ENCODE results near the gene TPRKB. TPM values are rescaled to one million over a fixed set of nuclear protein-coding genes. Genes with fewer than 3 reads are reported as not detected.
A peak's percentile ranks its signal among the peaks of the same experiment; 100 is the strongest.
"Not testable (repeated sequence)": the region's sequence is repeated elsewhere in the genome, so short reads cannot be mapped to it uniquely, and the experiment has no call there.

Gene TPRKB
- total RNA-seq, result 10 to 100 TPM; 32.9 TPM

GRCh38 chr2:73736855-73737779 lies at the start of gene TPRKB:
TSS of gene TPRKB (minus strand) at chr2:73737345. CDS start at chr2:73734569, 2,776 bp downstream.
- peaks cover 20% of the 10 kb centered on the region for H3K4me1 Mint-ChIP-seq
- peak; percentile 98 for DNase-seq
- no peaks in the 10 kb centered on the region for H3K27me3 Mint-ChIP-seq
- H3K9me3 Mint-ChIP-seq, result peaks cover 3% of the 10 kb centered on the region
- CTCF ChIA-PET, result interaction anchor here (0.5 to 2.0 kb wide), 10 partner anchors 10 to 794 kb away, joined by 3 to 7 read pairs (median 3); partner anchors contain the start of gene STAMBP
- H3K4me3 Mint-ChIP-seq, result peak within 1 kb of the TSS; percentile 97
- POLR2A ChIA-PET, result interaction anchor here (0.8 to 2.3 kb wide), 19 partner anchors 8 to 793 kb away, joined by 3 to 17 read pairs (median 4); partner anchors contain the start of genes ALMS1, AUP1, CCT7 and DGUOK
- H3K27ac Mint-ChIP-seq, result peak within 1 kb of the TSS; percentile 91
- H3K36me3 Mint-ChIP-seq (ENCODE audit: low read depth), result peaks cover 40% of the 10 kb centered on the region

DNA sequence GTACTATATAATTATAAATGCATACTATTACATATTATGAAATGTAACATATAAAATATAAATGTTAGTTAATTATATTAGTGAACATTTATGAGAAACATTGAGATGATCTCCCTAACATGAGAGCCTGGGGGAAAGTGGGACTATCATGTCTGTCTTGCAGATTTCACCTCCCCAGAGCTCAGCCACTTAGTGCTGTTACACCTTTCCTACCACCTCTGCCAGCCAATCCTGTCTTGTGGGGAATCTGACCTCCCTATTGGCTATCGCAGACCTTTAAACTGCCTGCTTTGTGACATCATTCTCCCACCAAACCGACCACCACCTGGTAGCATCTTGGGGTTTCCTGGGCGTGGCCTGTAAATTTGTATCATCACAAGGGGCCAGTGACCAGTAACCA lies 46.7 kb upstream of the TPRKB start, which contains the start of gene C2orf78:
Gene C2orf78, plus strand, starts transcription at position 301 of the 400 bp plus-strand sequence. CDS start 127 bp downstream, outside the sequence.
- H3K27ac Mint-ChIP-seq; H3K27me3 Mint-ChIP-seq; H3K36me3 Mint-ChIP-seq (ENCODE audit: low read depth); CTCF ChIA-PET; POLR2A ChIA-PET; H3K4me1 Mint-ChIP-seq; DNase-seq; H3K9me3 Mint-ChIP-seq; H3K4me3 Mint-ChIP-seq: not testable (repeated sequence)

DNA sequence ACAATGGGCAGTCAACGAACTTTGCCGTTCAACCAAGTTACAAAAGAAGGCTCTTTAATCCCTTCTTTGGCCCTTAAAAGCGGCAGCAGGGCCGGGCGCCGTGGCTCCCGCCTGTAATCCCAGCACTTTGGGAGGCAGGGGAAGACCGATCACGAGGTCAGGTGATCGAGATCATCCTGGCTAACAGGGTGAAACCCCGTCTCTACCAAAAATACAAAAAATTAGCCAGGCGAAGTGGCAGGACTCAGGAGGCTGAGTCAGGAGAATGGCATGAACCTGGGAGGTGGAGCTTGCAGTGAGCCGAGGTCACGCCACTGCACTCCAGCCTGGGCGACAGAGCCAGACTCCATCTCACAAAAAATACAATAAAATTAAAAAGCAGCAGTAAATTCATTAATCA lies 46.3 kb upstream of the TPRKB start:
- H3K27ac Mint-ChIP-seq; H3K36me3 Mint-ChIP-seq (ENCODE audit: low read depth); DNase-seq; H3K4me3 Mint-ChIP-seq; H3K27me3 Mint-ChIP-seq; CTCF ChIA-PET; H3K4me1 Mint-ChIP-seq; POLR2A ChIA-PET; H3K9me3 Mint-ChIP-seq: not testable (repeated sequence)

DNA sequence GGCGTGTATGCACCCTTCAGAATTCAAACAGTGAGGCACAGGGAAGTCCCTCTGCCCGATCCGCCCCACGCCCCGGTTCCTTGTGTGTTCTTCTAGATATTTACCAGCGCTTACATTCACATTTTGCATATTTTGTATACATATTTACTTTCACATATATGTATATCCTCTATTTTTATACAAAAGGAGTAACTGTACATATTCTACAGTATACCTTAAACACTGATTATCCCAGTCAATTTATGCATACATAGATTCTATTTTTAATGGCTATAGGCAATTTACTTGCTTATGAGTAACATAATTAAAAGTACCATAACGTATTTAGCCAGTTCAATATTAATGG lies 43.1 kb upstream of the TPRKB start:
- Mint-ChIP-seq H3K4me3 (peak overlapping the region; percentile 94), H3K36me3 (ENCODE audit: low read depth) (peaks cover 24% of the 10 kb centered on the region), H3K27ac (peak overlapping the region; percentile 92), H3K4me1 (peaks cover 26% of the 10 kb centered on the region), H3K9me3 (no peaks in the 10 kb centered on the region), H3K27me3 (no peaks in the 10 kb centered on the region)
- DNase-seq, result no peak
- CTCF ChIA-PET, result interaction anchor here (0.9 to 1.5 kb wide), 7 partner anchors 8 to 398 kb away, joined by 3 to 6 read pairs (median 4); partner anchors contain the start of gene MOB1A
- POLR2A ChIA-PET, result interaction anchor here (0.7 to 1.1 kb wide), 2 partner anchors 43 to 48 kb away, joined by 3 to 9 read pairs; partner anchors contain the start of genes STAMBP and TPRKB

DNA sequence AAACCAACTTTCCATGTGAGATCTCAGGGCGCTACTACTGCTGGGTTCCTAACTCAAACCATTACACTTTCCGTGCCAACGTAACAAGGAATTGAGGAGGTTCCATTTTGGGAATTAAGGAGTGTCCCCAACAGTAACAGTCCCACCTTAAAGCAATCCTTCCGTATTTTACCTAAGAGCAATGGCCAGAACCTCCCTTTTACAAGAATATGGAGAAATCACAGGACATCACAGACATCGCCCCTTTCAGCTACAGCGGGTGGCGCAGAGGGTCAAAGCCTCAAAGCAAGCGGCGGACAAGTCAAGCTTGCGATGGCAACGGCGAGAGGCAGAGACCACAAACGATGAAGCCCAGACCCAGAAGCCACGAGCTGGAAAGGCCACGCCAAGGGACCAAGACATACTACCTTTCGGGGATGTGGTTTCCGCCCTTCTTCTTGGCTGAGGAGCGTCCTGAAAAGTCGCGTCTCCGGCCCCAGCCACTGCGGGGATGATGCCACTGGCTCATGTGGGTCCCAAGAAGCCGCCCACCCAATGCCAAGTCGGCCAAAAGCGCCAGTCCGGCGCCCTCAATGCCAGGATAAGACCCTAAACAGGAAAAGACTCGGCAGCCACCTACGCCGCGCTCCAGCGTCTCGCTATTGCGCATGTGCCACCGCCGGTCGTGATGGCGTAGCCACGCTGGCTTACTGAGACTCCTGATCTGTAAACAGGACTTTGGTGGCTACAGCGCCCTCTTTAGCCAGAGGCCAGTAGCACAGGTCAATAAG lies 42.5 kb upstream of the TPRKB start, which contains the start of gene DUSP11:
Gene DUSP11, minus strand, starts transcription at position 637 of the 770 bp plus-strand sequence. Its CDS starts 129 bp downstream, at position 508.
- POLR2A ChIA-PET, result interaction anchor here (0.7 to 1.1 kb wide), 2 partner anchors 43 to 49 kb away, joined by 3 to 9 read pairs; partner anchors contain the start of genes STAMBP and TPRKB
- peak within 1 kb of the TSS; percentile 94 for H3K4me3 Mint-ChIP-seq
- no peaks in the 10 kb centered on the region for H3K9me3 Mint-ChIP-seq
- H3K27ac Mint-ChIP-seq, result peak within 1 kb of the TSS; percentile 92
- peak; percentile 97 for DNase-seq
- peaks cover 26% of the 10 kb centered on the region for H3K4me1 Mint-ChIP-seq
- peaks cover 29% of the 10 kb centered on the region for H3K36me3 Mint-ChIP-seq (ENCODE audit: low read depth)
- H3K27me3 Mint-ChIP-seq, result no peaks in the 10 kb centered on the region
- CTCF ChIA-PET, result interaction anchor here (0.9 to 1.1 kb wide), 3 partner anchors 15 to 399 kb away, joined by 4 to 5 read pairs (median 4); partner anchors contain the start of gene MOB1A

DNA sequence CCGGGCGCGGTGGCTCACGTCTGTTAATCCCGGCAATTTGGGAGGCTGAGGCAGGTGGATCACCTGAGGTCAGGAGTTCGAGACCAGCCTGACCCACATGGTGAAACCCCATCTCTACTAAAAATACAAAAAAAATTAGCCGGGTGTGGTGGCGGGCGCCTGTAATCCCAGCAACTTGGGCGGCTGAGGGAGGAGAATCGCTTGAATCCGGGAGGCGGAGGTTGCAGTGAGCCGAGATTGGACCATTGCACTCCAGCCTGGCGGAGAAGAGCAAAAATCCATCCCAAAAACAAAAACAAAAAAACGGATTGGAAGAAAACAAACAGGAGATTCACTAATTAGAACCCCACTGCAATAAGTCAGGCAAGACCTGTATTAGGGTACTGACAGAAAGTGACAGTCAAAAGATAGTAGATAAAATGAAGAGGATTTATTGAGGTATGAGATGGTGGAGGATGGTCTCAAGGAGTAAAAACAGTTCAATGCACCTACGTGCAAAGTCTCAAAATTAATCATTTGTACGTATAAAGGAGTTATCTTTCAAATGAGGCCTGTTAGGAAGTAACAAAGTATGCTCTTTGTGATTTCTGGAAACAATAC lies 41.8 kb upstream of the TPRKB start:
- POLR2A ChIA-PET, result interaction anchor here (1.1 kb wide), 1 partner anchor 42 kb away, joined by 9 read pairs; the partner anchor contains the start of gene TPRKB
- peak overlapping the region; percentile 92 for H3K27ac Mint-ChIP-seq

GRCh38 chr2:73776869-73777519 lies 39.8 kb upstream of the TPRKB start:
- Mint-ChIP-seq H3K27ac (no peak overlapping the region), H3K36me3 (ENCODE audit: low read depth) (peaks cover 52% of the 10 kb centered on the region), H3K4me1 (peaks cover 31% of the 10 kb centered on the region), H3K4me3 (no peak overlapping the region), H3K27me3 (no peaks in the 10 kb centered on the region), H3K9me3 (no peaks in the 10 kb centered on the region)
- DNase-seq, result no peak
- ChIA-PET CTCF (no interaction called here), POLR2A (no interaction called here)

More for the DNA sequence above, 41.8 kb upstream of the TPRKB start:
- DNase-seq, H3K27me3 Mint-ChIP-seq, H3K9me3 Mint-ChIP-seq: not testable (repeated sequence)
- Mint-ChIP-seq H3K36me3 (ENCODE audit: low read depth) (peaks cover 35% of the 10 kb centered on the region), H3K4me3 (peak overlapping the region; percentile 94), H3K4me1 (peaks cover 30% of the 10 kb centered on the region)
- CTCF ChIA-PET, result interaction anchor here (0.9 to 1.1 kb wide), 3 partner anchors 15 to 399 kb away, joined by 4 to 5 read pairs (median 4); partner anchors contain the start of gene MOB1A

- Mint-ChIP-seq H3K4me3 (no peak overlapping the region), H3K27me3 (no peaks in the 10 kb centered on the region), H3K9me3 (no peaks in the 10 kb centered on the region), H3K36me3 (ENCODE audit: low read depth) (peaks cover 54% of the 10 kb centered on the region), H3K27ac (no peak overlapping the region), H3K4me1 (peaks cover 31% of the 10 kb centered on the region)
- DNase-seq, result no peak
- POLR2A ChIA-PET, result no interaction called here
- CTCF ChIA-PET, result interaction anchor here (0.7 to 1.4 kb wide), 3 partner anchors 51 to 576 kb away, joined by 3 read pairs; no protein-coding TSS in a partner anchor
Observed at GRCh38 chr2:73776381-73776780, 39.2 kb upstream of the TPRKB start.

GRCh38 chr2:73772819-73773218 lies 35.7 kb upstream of the TPRKB start:
- Mint-ChIP-seq H3K4me3 (no peak overlapping the region), H3K36me3 (ENCODE audit: low read depth) (peaks cover 73% of the 10 kb centered on the region), H3K27me3 (no peaks in the 10 kb centered on the region), H3K4me1 (peaks cover 22% of the 10 kb centered on the region), H3K27ac (no peak overlapping the region), H3K9me3 (no peaks in the 10 kb centered on the region)
- ChIA-PET CTCF (interaction anchor here (1.1 kb wide), 1 partner anchor 8 kb away, joined by 3 read pairs; no protein-coding TSS in a partner anchor), POLR2A (no interaction called here)
- DNase-seq, result no peak

GRCh38 chr2:73770725-73771124 lies 33.6 kb upstream of the TPRKB start:
- CTCF ChIA-PET, result no interaction called here
- H3K27me3 Mint-ChIP-seq, result no peaks in the 10 kb centered on the region
- H3K4me3 Mint-ChIP-seq, result no peak overlapping the region
- DNase-seq, result no peak
- POLR2A ChIA-PET, result no interaction called here
- H3K27ac Mint-ChIP-seq, result no peak overlapping the region
- peaks cover 71% of the 10 kb centered on the region for H3K36me3 Mint-ChIP-seq (ENCODE audit: low read depth)
- H3K9me3 Mint-ChIP-seq, result no peaks in the 10 kb centered on the region
- H3K4me1 Mint-ChIP-seq, result peaks cover 9% of the 10 kb centered on the region

GRCh38 chr2:73766994-73767393 lies 29.8 kb upstream of the TPRKB start:
- no peak overlapping the region for H3K27ac Mint-ChIP-seq
- H3K4me3 Mint-ChIP-seq, result no peak overlapping the region
- POLR2A ChIA-PET, result no interaction called here
- H3K4me1 Mint-ChIP-seq, result peaks cover 3% of the 10 kb centered on the region
- peaks cover 54% of the 10 kb centered on the region for H3K36me3 Mint-ChIP-seq (ENCODE audit: low read depth)
- H3K27me3 Mint-ChIP-seq, result no peaks in the 10 kb centered on the region
- no peaks in the 10 kb centered on the region for H3K9me3 Mint-ChIP-seq
- CTCF ChIA-PET, result no interaction called here
- DNase-seq, result no peak

DNA sequence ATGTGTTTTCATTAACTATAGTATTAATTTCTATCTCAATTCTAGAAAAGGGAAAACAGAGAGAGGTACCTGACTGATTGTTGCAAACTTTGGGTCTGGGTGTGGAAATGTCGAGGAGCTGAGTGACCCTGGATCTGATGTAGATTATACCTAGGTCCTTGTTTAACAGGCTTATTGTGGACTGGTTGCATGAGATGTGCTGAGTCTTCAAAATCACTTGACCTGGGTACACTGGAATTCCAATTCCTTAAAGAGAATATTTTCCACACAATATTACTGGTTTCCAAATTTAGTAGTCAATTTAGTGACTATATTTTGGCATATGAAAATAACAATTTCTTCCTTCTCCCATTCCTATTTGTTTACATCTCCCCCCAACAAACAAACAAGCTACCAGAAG lies 29.2 kb upstream of the TPRKB start:
- Mint-ChIP-seq H3K27me3 (no peaks in the 10 kb centered on the region), H3K4me3 (no peak overlapping the region), H3K36me3 (ENCODE audit: low read depth) (peaks cover 53% of the 10 kb centered on the region), H3K27ac (no peak overlapping the region), H3K4me1 (peaks cover 3% of the 10 kb centered on the region), H3K9me3 (no peaks in the 10 kb centered on the region)
- ChIA-PET POLR2A (no interaction called here), CTCF (no interaction called here)
- no peak for DNase-seq

All from activated CD4-positive, alpha-beta memory T cell treated with anti-CD3 and anti-CD28 coated beads, Interleukin-2, amount 10 ng/mL, durations not matched to agents 7 days and 5 days (primary cell).